SK-N-MC (cell line): ENCODE data around the gene GON4L.

Experiments used
- EZH2 ChIP-seq: fragments of 200-600 bp; sonication (generic); IDR thresholded peaks from one replicate; pipeline ENCODE4 v1.6.1; 2017; ENCODE audit warnings: antibody characterized with exemption
- POLR2AphosphoS5 ChIP-seq: IDR thresholded peaks from 2 replicates; pipeline ENCODE4 v1.6.1; 2012; ENCODE audit warnings: mild to moderate bottlenecking, low read depth, low read length, borderline replicate concordance

DNA sequence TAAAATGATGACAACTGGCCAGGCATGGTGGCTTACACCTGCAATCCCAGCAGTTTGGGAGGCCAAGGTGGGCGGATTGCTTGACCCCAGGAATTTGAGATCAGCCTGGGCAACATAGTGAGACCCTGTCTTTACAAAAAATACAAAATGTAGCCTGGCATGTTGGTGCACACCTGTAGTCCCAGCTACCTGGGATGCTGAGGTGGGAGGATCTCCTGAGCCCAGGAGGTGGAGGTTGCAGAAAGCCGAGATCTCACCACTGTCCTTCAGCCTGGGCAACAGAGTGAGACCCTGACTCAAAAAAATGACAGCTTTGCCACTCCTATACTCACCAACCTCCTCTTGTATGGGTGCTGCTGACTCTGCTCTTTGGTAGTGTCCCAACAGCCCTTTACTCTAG, 20.9 kb upstream of the GON4L start:
- TF ChIP-seq POLR2AphosphoS5 (no peak), EZH2 (no peak)
